HG02759 (cell line): ENCODE measurements around the gene UBXN6.

Experiments used
- ATAC-seq: cut with Tn5 transposase; IDR thresholded peaks from one replicate; pipeline ENCODE4 v1.9.1; 2021; ENCODE audit warnings: mild to moderate bottlenecking, moderate library complexity; ENCODE audit not compliant: unreplicated experiment

UBXN6 gene

GRCh38 chr19:4413588-4413987 is 44.0 kb downstream of the UBXN6 start:
- ATAC-seq: no peak

- no peak for ATAC-seq
Measured at GRCh38 chr19:4409123-4409933, 48.3 kb downstream of the UBXN6 start.

GRCh38 chr19:4406626-4407025 is 51.0 kb downstream of the UBXN6 start:
- no peak for ATAC-seq

- ATAC-seq: no peak
Measured at GRCh38 chr19:4405977-4406376, 51.6 kb downstream of the UBXN6 start.

- ATAC-seq: no peak
Measured at GRCh38 chr19:4403005-4403761, 54.4 kb downstream of the UBXN6 start.

- ATAC-seq: peak; percentile 75
Measured at GRCh38 chr19:4402171-4403004, 55.2 kb downstream of the UBXN6 start, which contains the start of gene CHAF1A. CHAF1A (plus strand) TSS chr19:4402640; CDS start chr19:4402763, 123 bp downstream.

GRCh38 chr19:4401769-4402170 is 55.8 kb downstream of the UBXN6 start:
- no peak for ATAC-seq

GRCh38 chr19:4400135-4400936 is 57.3 kb downstream of the UBXN6 start, which contains the start of gene SH3GL1:
SH3GL1 (minus strand) TSS chr19:4400547; CDS start chr19:4400368, 179 bp downstream.
- peak; percentile 65 for ATAC-seq

- peak; percentile 12 for ATAC-seq
Measured at GRCh38 chr19:4399812-4400134, 57.8 kb downstream of the UBXN6 start.

- ATAC-seq: no peak
Measured at GRCh38 chr19:4396949-4397783, 60.4 kb downstream of the UBXN6 start.
